Measurements from ENCODE around the gene OMG. TPM values are rescaled to one million over a fixed set of nuclear protein-coding genes. Genes with fewer than 3 reads are reported as not detected.

Gene OMG
- total and polyA plus RNA-seq, 2 donors (not counting 3 experiments of a cell fraction or from before 2014, with no cell fraction given): 0.86 TPM; not detected in 1

DNA sequence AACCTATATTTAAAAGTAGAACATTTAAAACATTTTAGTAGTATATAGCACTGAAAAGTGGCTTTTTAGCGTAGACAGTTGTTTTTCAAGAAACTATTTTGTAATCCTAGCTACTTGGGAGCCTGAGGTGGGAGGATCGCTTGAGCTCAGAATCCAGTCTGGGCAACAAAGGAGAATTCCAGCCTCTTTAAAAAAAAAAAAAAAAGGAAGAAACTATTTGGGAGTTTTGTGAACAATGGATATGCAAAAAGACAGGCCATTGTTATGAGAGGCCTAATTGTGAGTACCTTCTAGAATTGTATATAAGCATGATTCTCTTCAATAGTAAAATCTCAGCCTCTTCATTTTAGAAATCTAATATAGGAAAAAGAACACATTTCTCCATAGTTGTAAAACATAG is 17.6 kb downstream of the OMG start:
- ChIA-PET POLR2A (no interaction called here), CTCF (interaction anchor here (0.9 to 1.4 kb wide), 2 partner anchors 23 to 87 kb away, joined by 3 to 4 read pairs; no protein-coding TSS in a partner anchor)
- peaks cover 1% of the 10 kb centered on the region for H3K4me1 ChIP-seq (ENCODE audit: control insufficient read depth, extremely low read depth, insufficient read depth, low read length)
- no peaks in the 10 kb centered on the region for H3K9me3 ChIP-seq (replicated peaks; ENCODE audit: control insufficient read depth, insufficient read depth, low read length)
- FAIRE-seq (no peak), DNase-seq (ENCODE audit: low read depth, low spot score) (no peak)
- TF ChIP-seq, protein P1, sequence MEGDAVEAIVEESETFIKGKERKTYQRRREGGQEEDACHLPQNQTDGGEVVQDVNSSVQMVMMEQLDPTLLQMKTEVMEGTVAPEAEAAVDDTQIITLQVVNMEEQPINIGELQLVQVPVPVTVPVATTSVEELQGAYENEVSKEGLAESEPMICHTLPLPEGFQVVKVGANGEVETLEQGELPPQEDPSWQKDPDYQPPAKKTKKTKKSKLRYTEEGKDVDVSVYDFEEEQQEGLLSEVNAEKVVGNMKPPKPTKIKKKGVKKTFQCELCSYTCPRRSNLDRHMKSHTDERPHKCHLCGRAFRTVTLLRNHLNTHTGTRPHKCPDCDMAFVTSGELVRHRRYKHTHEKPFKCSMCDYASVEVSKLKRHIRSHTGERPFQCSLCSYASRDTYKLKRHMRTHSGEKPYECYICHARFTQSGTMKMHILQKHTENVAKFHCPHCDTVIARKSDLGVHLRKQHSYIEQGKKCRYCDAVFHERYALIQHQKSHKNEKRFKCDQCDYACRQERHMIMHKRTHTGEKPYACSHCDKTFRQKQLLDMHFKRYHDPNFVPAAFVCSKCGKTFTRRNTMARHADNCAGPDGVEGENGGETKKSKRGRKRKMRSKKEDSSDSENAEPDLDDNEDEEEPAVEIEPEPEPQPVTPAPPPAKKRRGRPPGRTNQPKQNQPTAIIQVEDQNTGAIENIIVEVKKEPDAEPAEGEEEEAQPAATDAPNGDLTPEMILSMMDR (IDR thresholded peaks at IDR 0.05; ENCODE audit: extremely low read depth in 1 of 2, insufficient read depth in 1 of 2, low read depth in 1 of 2, low read length in 2 of 2): no peak
- no peak for TF ChIP-seq POLR2A (IDR thresholded peaks at IDR 0.05; ENCODE audit: low read depth, low read length)
- no peak for TF ChIP-seq EZH2 (IDR thresholded peaks at IDR 0.05; ENCODE audit: borderline replicate concordance, low read depth, low read length, severe bottlenecking)
- no peak for TF ChIP-seq MYC (IDR thresholded peaks at IDR 0.05; ENCODE audit: low read depth, low read length)
- BruUV-seq (replicated peaks): no TSS peak
- no peak overlapping the region for H3K27ac ChIP-seq (ENCODE audit: insufficient read depth, low read depth, low read length)
- no peak overlapping the region for H3K4me3 ChIP-seq (replicated peaks in 1 of 3; ENCODE audit: insufficient read depth in 1 of 3, low read depth in 1 of 3, low read length in 3 of 3)
- intact Hi-C loops (cut with micrococcal nuclease) (no loop called here), dilution Hi-C loops (cut with MboI; ENCODE audit: extremely low pct_ligation_motif_present, low sequenced_read_pairs) (no loop called here)
- no peak overlapping the region for H3K9ac ChIP-seq (replicated peaks; ENCODE audit: extremely low read depth, insufficient read depth, low read length)
- no peaks in the 10 kb centered on the region for H3K79me2 ChIP-seq (ENCODE audit: control insufficient read depth, insufficient read depth, low read length)
- peaks cover 0 to 4% of the 10 kb centered on the region in 2 experiments for H3K36me3 ChIP-seq (ENCODE audit: control insufficient read depth in 2 of 2, extremely low read depth in 1 of 2, insufficient read depth in 2 of 2, low read length in 2 of 2)
- no peak overlapping the region for H2AFZ ChIP-seq (ENCODE audit: low read depth, low read length)
- no peaks in the 10 kb centered on the region for H3K27me3 ChIP-seq (ENCODE audit: control insufficient read depth in 2 of 2, insufficient read depth in 2 of 2, low read length in 2 of 2)
- no peaks in the 10 kb centered on the region for H4K20me1 ChIP-seq (replicated peaks; ENCODE audit: control insufficient read depth, extremely low read depth, insufficient read depth, low read length)
- H3K4me2 ChIP-seq (ENCODE audit: insufficient read depth, low read length): no peak overlapping the region
- H3K9me1 ChIP-seq (replicated peaks; ENCODE audit: control insufficient read depth, extremely low read depth, insufficient read depth, low read length): no peaks in the 10 kb centered on the region

DNA sequence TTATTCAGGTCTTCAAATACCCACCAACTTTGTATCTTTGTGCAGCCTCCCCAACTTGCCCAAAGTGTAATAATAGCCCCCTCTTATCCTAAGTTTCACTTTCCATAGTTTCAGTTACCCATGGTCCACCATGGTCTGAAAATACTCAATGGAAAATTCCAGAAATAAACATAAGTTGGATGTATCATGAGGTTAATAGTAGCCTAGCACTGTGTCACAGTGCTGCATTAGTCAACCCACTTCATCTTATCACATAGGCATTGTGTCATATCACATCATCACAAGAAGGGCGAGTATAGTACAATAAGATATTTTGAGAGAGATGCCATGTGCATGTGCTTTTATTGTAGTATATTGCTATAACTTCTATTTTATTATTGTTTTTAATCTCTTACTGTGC is 21.9 kb downstream of the OMG start:
- H3K27ac ChIP-seq (ENCODE audit: insufficient read depth, low read depth, low read length): no peak overlapping the region
- no peak for TF ChIP-seq GATA2 (IDR thresholded peaks at IDR 0.05; ENCODE audit: insufficient read depth, insufficient read length, low read depth, low read length)
- TF ChIP-seq JUN (IDR thresholded peaks at IDR 0.05; ENCODE audit: borderline replicate concordance, insufficient read depth, insufficient read length, low read depth): no peak
- TF ChIP-seq, protein P2, sequence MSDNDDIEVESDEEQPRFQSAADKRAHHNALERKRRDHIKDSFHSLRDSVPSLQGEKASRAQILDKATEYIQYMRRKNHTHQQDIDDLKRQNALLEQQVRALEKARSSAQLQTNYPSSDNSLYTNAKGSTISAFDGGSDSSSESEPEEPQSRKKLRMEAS (IDR thresholded peaks at IDR 0.05; ENCODE audit: insufficient read depth, insufficient read length): no peak
- TF ChIP-seq, protein P1 (IDR thresholded peaks at IDR 0.05; ENCODE audit: extremely low read depth in 1 of 2, insufficient read depth in 1 of 2, low read depth in 1 of 2, low read length in 2 of 2): no peak
- TF ChIP-seq POLR2AphosphoS5 (IDR thresholded peaks at IDR 0.05; ENCODE audit: insufficient read depth, low read depth, low read length): no peak
- no peak for TF ChIP-seq MYC (IDR thresholded peaks at IDR 0.05; ENCODE audit: low read depth, low read length)
- no peak for TF ChIP-seq EZH2 (IDR thresholded peaks at IDR 0.05; ENCODE audit: borderline replicate concordance, low read depth, low read length, severe bottlenecking)
- TF ChIP-seq FOS (IDR thresholded peaks at IDR 0.05; ENCODE audit: borderline replicate concordance, insufficient read depth, low read length): no peak
- no peaks in the 10 kb centered on the region for H3K9me3 ChIP-seq (replicated peaks; ENCODE audit: control insufficient read depth, insufficient read depth, low read length)
- peaks cover 9% of the 10 kb centered on the region for H3K4me1 ChIP-seq (ENCODE audit: control insufficient read depth, extremely low read depth, insufficient read depth, low read length)
- no peak for FAIRE-seq
- intact Hi-C loops (cut with micrococcal nuclease) (no loop called here), dilution Hi-C loops (cut with MboI; ENCODE audit: extremely low pct_ligation_motif_present, low sequenced_read_pairs) (no loop called here)
- H3K4me3 ChIP-seq (replicated peaks in 1 of 3; ENCODE audit: insufficient read depth in 1 of 3, low read depth in 1 of 3, low read length in 3 of 3): no peak overlapping the region
- CTCF ChIA-PET: no interaction called here
- peaks cover 4% of the 10 kb centered on the region in 2 experiments for H3K36me3 ChIP-seq (ENCODE audit: control insufficient read depth in 2 of 2, extremely low read depth in 1 of 2, insufficient read depth in 2 of 2, low read length in 2 of 2)
- no peaks in the 10 kb centered on the region for H3K79me2 ChIP-seq (ENCODE audit: control insufficient read depth, insufficient read depth, low read length)
- no peaks in the 10 kb centered on the region for H3K9me1 ChIP-seq (replicated peaks; ENCODE audit: control insufficient read depth, extremely low read depth, insufficient read depth, low read length)
- DNase-seq (ENCODE audit: low read depth, low spot score): no peak
- H3K27me3 ChIP-seq (ENCODE audit: control insufficient read depth in 2 of 2, insufficient read depth in 2 of 2, low read length in 2 of 2): no peaks in the 10 kb centered on the region
- H3K9ac ChIP-seq (replicated peaks; ENCODE audit: extremely low read depth, insufficient read depth, low read length): no peak overlapping the region
- no TSS peak for BruUV-seq (replicated peaks)
- H2AFZ ChIP-seq (ENCODE audit: low read depth, low read length): no peak overlapping the region
- no peaks in the 10 kb centered on the region for H4K20me1 ChIP-seq (replicated peaks; ENCODE audit: control insufficient read depth, extremely low read depth, insufficient read depth, low read length)
- no peak overlapping the region for H3K4me2 ChIP-seq (ENCODE audit: insufficient read depth, low read length)
- POLR2A ChIA-PET: no interaction called here
